Endothelial cell of umbilical vein (primary cell): ENCODE results near the gene CMTM8. TPM values are rescaled to one million over a fixed set of nuclear protein-coding genes. Genes with fewer than 3 reads are reported as not detected.

Source experiments
- BruUV-seq: library from RNA; stranded (reverse); fragments of 400-500 nt; replicated peaks from 2 replicates; lab custom pipeline; 2021; lab: Mats Ljungman, UMichigan
- CTCF ChIA-PET: fragments of 300-600, 350-600 bp; sonication (Branson Sonifier 250); formaldehyde crosslinking; loops from one replicate; lab custom pipeline; 2021; ENCODE audit warnings: antibody characterized with exemption, inconsistent platforms; lab: Charles Lee
- POLR2A ChIA-PET: fragments of 300-600, 350-600 bp; sonication (Branson Sonifier 250); formaldehyde crosslinking; loops from one replicate; lab custom pipeline; 2021; ENCODE audit warnings: antibody characterized with exemption, inconsistent platforms; lab: Charles Lee
- DNase-seq: peaks from one replicate; pipeline ENCODE4 v3.0.0-alpha.2; 2011; ENCODE audit warnings: low read depth, low spot score
- FAIRE-seq: peaks from 2 replicates; lab custom pipeline; 2011; peaks lifted over from hg19 to GRCh38; lab: Jason Lieb, UNC
- H2AFZ ChIP-seq: 2 replicates; pipeline ENCODE4 v1.6.0; 2012; ENCODE audit warnings: low read depth, low read length, control low read depth, inconsistent platforms
- H3K27ac ChIP-seq: 2 replicates; pipeline ENCODE4 v1.5.1; 2011; ENCODE audit warnings: low read depth, mild to moderate bottlenecking, control low read depth, low read length, moderate library complexity; ENCODE audit not compliant: insufficient read depth
- H3K27me3 ChIP-seq, 2 experiments: 2 replicates each; pipeline versions ENCODE4 v1.6.0 to v1.6.1; 2011; ENCODE audit warnings: low read length in 2 of 2, mixed read lengths in 1 of 2; ENCODE audit not compliant: control insufficient read depth in 2 of 2, insufficient read depth in 2 of 2
- H3K36me3 ChIP-seq, 2 experiments: 2 replicates in 1 of 2; 3 replicates in 1 of 2; pipeline ENCODE4 v1.5.1; 2011; ENCODE audit warnings: low read length in 2 of 2, mild to moderate bottlenecking in 1 of 2, moderate library complexity in 1 of 2; ENCODE audit not compliant: control insufficient read depth in 2 of 2, insufficient read depth in 2 of 2; ENCODE audit errors: extremely low read depth in 1 of 2
- H3K4me1 ChIP-seq: 3 replicates; pipeline ENCODE4 v1.5.1; 2011; ENCODE audit warnings: mild to moderate bottlenecking, low read length; ENCODE audit not compliant: control insufficient read depth, insufficient read depth; ENCODE audit errors: extremely low read depth
- H3K4me2 ChIP-seq: 2 replicates; pipeline ENCODE4 v1.6.1; 2011; ENCODE audit warnings: low read length, control low read depth, mixed read lengths; ENCODE audit not compliant: insufficient read depth
- H3K4me3 ChIP-seq, 3 experiments: fragments of 200-600 bp in 1 of 3; sonication (generic), shearing (Covaris generic) in 1 of 3; replicated peaks in 1 of 3; 2 replicates each; pipeline ENCODE4 v1.5.1; 2011 to 2016; ENCODE audit warnings: control low read depth in 3 of 3, low read length in 3 of 3, mild to moderate bottlenecking in 2 of 3, inconsistent platforms in 1 of 3, low read depth in 1 of 3, moderate library complexity in 1 of 3; ENCODE audit not compliant: insufficient read depth in 1 of 3
- H3K79me2 ChIP-seq: 2 replicates; pipeline ENCODE4 v1.6.0; 2012; ENCODE audit warnings: low read length, inconsistent platforms; ENCODE audit not compliant: control insufficient read depth, insufficient read depth
- H3K9ac ChIP-seq: replicated peaks from 2 replicates; pipeline ENCODE3; 2011; ENCODE audit warnings: low read length, control low read depth; ENCODE audit not compliant: insufficient read depth; ENCODE audit errors: extremely low read depth
- H3K9me1 ChIP-seq: replicated peaks from 3 replicates; pipeline ENCODE4 v1.6.0; 2011; ENCODE audit warnings: mild to moderate bottlenecking, low read length; ENCODE audit not compliant: control insufficient read depth, insufficient read depth; ENCODE audit errors: extremely low read depth
- H3K9me3 ChIP-seq: replicated peaks from 2 replicates; pipeline ENCODE4 v1.5.1; 2012; ENCODE audit warnings: low read length, inconsistent platforms; ENCODE audit not compliant: control insufficient read depth, insufficient read depth
- H4K20me1 ChIP-seq: replicated peaks from 2 replicates; pipeline ENCODE3; 2011; ENCODE audit warnings: mild to moderate bottlenecking, low read length; ENCODE audit not compliant: control insufficient read depth, insufficient read depth; ENCODE audit errors: extremely low read depth
- FOS ChIP-seq: IDR thresholded peaks from 2 replicates; pipeline ENCODE4 v1.6.1; 2011; ENCODE audit warnings: mild to moderate bottlenecking, low read length, moderate library complexity, borderline replicate concordance; ENCODE audit not compliant: insufficient read depth
- GATA2 ChIP-seq: IDR thresholded peaks from 2 replicates; pipeline ENCODE4 v1.7.0; 2011; ENCODE audit warnings: low read depth, mild to moderate bottlenecking, moderate library complexity, mixed read lengths, low read length; ENCODE audit not compliant: insufficient read length, insufficient read depth
- JUN ChIP-seq: IDR thresholded peaks from 2 replicates; pipeline ENCODE4 v1.6.1; 2011; ENCODE audit warnings: borderline replicate concordance, low read depth; ENCODE audit not compliant: insufficient read length, insufficient read depth
- MYC ChIP-seq: IDR thresholded peaks from one replicate; pipeline ENCODE4 v1.6.1; 2011; ENCODE audit warnings: mild to moderate bottlenecking, low read depth, low read length
- POLR2A ChIP-seq: IDR thresholded peaks from 2 replicates; pipeline ENCODE4 v1.6.1; 2012; ENCODE audit warnings: low read depth, mild to moderate bottlenecking, control low read depth, low read length
- POLR2AphosphoS5 ChIP-seq: IDR thresholded peaks from 2 replicates; pipeline ENCODE4 v1.6.1; 2012; ENCODE audit warnings: low read depth, mild to moderate bottlenecking, control low read depth, low read length, moderate library complexity; ENCODE audit not compliant: insufficient read depth
- dilution Hi-C: fragments of 300-500 bp; cut with MboI; formaldehyde crosslinking; loops from one replicate; pipeline ENCODE4 v1.15.0; 2019; ENCODE audit warnings: low sequenced_read_pairs; ENCODE audit not compliant: extremely low pct_ligation_motif_present
- intact Hi-C: fragments of 100-400 bp; cut with micrococcal nuclease; formaldehyde crosslinking; loops from one replicate; pipeline ENCODE4 v1.10.0; 2022
- polyA plus RNA-seq, 4 experiments: library from polyadenylated mRNA; depleted of rRNA in 3 of 4; stranded (reverse) in 3 of 4; unstranded in 1 of 4; fragments of >200 nt; gene quantifications; 2 replicates each; pipeline versions ENCODE4 v1.2.1 to v1.2.3, GENCODE V29; 2011 to 2012; ENCODE audit warnings: missing spikeins in 1 of 4
- total RNA-seq: library from RNA; stranded (reverse); gene quantifications from 2 replicates; pipeline ENCODE4 v1.2.3, GENCODE V29; 2021
- TF ChIP-seq, protein P1 (sequence below): IDR thresholded peaks from 2 replicates; pipeline ENCODE4 v1.6.1; 2011; ENCODE audit not compliant: insufficient read depth, insufficient read length
- TF ChIP-seq, protein P2 (sequence below), 2 donors: IDR thresholded peaks; 1 replicate in 1 of 2; 2 replicates in 1 of 2; pipeline ENCODE4 v1.5.1; 2011; ENCODE audit warnings: low read length in 2 of 2, mild to moderate bottlenecking in 2 of 2, moderate library complexity in 2 of 2, control low read depth in 1 of 2, inconsistent platforms in 1 of 2, low read depth in 1 of 2; ENCODE audit not compliant: insufficient read depth in 1 of 2; ENCODE audit errors: extremely low read depth in 1 of 2

CMTM8 gene
- total and polyA plus RNA-seq, 2 donors (not counting 3 experiments of a cell fraction or from before 2014, with no cell fraction given): 7.3 to 11.9 TPM

DNA sequence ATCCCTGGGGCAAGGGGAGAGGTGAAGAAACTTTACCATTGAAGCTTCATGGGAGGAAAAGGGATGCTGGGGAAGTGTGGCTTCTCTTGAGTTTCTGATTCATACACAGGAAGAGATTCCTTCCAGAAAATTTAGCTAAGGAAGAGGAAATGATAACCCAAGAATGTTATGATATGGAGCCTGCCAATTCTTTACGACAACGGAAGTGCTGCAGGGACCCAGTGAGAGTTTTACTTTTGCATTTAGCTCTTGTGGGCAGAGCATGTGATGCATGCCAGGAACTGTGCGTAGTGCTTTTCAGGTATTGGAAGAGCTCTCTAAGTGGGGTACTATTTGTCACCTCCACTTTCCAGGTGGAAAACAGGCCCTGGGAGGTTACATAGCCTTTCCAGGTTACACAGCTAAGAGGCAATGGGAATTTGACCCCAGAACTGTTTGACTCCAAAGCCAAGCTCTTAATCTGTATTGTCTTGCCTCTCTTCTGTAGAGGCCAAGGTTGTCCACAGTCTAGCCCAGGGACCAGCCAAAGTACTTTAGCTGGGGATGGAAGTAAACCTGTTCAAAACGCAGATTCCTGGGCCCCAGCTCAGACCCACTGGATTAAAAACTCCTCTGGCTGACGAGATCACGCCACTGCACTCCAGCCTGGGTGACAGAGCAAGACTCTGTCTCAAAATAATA lies 176.2 kb downstream of the CMTM8 start:
- peak; percentile 90 for FAIRE-seq
- DNase-seq: peak; percentile 94
- no peaks in the 10 kb centered on the region for H3K36me3 ChIP-seq
- POLR2A ChIA-PET: interaction anchor here (0.7 to 0.8 kb wide), 3 partner anchors 10 to 55 kb away, joined by 3 to 4 read pairs (median 3); no protein-coding TSS in a partner anchor
- TSS peak; percentile 65 for BruUV-seq
- peaks cover 60% of the 10 kb centered on the region for H3K79me2 ChIP-seq
- peak overlapping the region; percentile 55 for H3K4me2 ChIP-seq
- intact Hi-C loops (loop anchor here (1.0 kb wide), 2 partner anchors 8 to 13 kb away; no protein-coding TSS in a partner anchor), dilution Hi-C loops (no loop called here)
- H3K9me3 ChIP-seq: no peaks in the 10 kb centered on the region
- H3K9me1 ChIP-seq: no peaks in the 10 kb centered on the region
- H2AFZ ChIP-seq: no peak overlapping the region
- peak overlapping the region; percentile 89 for H3K27ac ChIP-seq
- peak overlapping the region; percentile 46 for H3K9ac ChIP-seq
- no peak overlapping the region for H3K4me3 ChIP-seq
- TF ChIP-seq POLR2A: no peak
- peak; percentile 75 for TF ChIP-seq GATA2
- peak; percentile 90 for TF ChIP-seq POLR2AphosphoS5
- peak; percentile 84 for TF ChIP-seq FOS
- TF ChIP-seq, protein P1, sequence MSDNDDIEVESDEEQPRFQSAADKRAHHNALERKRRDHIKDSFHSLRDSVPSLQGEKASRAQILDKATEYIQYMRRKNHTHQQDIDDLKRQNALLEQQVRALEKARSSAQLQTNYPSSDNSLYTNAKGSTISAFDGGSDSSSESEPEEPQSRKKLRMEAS: peak; percentile 47
- peak; percentile 80 for TF ChIP-seq JUN
- CTCF ChIA-PET: interaction anchor here (0.7 to 3.7 kb wide), 12 partner anchors 8 to 119 kb away, joined by 3 to 50 read pairs (median 4); no protein-coding TSS in a partner anchor
- H3K27me3 ChIP-seq: no peaks in the 10 kb centered on the region
- H4K20me1 ChIP-seq: no peaks in the 10 kb centered on the region
- H3K4me1 ChIP-seq: peaks cover 52% of the 10 kb centered on the region

DNA sequence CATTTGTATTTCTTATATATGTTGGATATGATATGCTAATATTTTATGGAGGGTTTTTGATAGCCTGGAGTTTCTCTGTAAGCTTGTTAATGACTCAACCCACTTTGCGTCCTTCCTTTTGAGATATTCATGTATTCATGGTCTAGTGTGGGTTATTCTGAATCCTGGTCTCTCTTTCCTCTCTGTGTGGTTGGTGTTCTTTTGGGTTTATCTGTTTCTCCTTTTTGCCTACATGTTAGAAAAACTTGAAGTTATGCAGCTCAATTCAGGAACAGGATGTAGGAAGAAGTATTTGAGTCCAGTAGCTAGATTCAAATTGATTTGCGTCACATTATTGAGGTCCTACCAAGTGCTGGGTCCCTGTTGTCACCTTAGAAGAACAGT lies 181.3 kb downstream of the CMTM8 start:
- H4K20me1 ChIP-seq: no peaks in the 10 kb centered on the region
- peak overlapping the region; percentile 58 for H3K4me2 ChIP-seq
- peaks cover 63% of the 10 kb centered on the region for H3K4me1 ChIP-seq
- dilution Hi-C loops (no loop called here), intact Hi-C loops (loop anchor here (1.0 kb wide), 1 partner anchor 48 kb away; no protein-coding TSS in a partner anchor)
- H3K27me3 ChIP-seq: no peaks in the 10 kb centered on the region
- ChIA-PET POLR2A (no interaction called here), CTCF (interaction anchor here (1.0 to 4.8 kb wide), 4 partner anchors 10 to 50 kb away, joined by 4 to 56 read pairs (median 6); no protein-coding TSS in a partner anchor)
- peaks cover 78% of the 10 kb centered on the region for H3K79me2 ChIP-seq
- peak overlapping the region; percentile 57 for H3K9ac ChIP-seq
- H3K4me3 ChIP-seq: no peak overlapping the region
- no peaks in the 10 kb centered on the region for H3K9me3 ChIP-seq
- no peaks in the 10 kb centered on the region for H3K36me3 ChIP-seq
- TF ChIP-seq, protein P2, sequence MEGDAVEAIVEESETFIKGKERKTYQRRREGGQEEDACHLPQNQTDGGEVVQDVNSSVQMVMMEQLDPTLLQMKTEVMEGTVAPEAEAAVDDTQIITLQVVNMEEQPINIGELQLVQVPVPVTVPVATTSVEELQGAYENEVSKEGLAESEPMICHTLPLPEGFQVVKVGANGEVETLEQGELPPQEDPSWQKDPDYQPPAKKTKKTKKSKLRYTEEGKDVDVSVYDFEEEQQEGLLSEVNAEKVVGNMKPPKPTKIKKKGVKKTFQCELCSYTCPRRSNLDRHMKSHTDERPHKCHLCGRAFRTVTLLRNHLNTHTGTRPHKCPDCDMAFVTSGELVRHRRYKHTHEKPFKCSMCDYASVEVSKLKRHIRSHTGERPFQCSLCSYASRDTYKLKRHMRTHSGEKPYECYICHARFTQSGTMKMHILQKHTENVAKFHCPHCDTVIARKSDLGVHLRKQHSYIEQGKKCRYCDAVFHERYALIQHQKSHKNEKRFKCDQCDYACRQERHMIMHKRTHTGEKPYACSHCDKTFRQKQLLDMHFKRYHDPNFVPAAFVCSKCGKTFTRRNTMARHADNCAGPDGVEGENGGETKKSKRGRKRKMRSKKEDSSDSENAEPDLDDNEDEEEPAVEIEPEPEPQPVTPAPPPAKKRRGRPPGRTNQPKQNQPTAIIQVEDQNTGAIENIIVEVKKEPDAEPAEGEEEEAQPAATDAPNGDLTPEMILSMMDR (IDR thresholded peaks at IDR 0.05; ENCODE audit: extremely low read depth in 1 of 2, insufficient read depth in 1 of 2, low read depth in 1 of 2, low read length in 2 of 2): no peak
- TF ChIP-seq MYC (no peak), FOS (peak; percentile 30)
- no peaks in the 10 kb centered on the region for H3K9me1 ChIP-seq
- no peak for DNase-seq
- peak overlapping the region; percentile 92 for H3K27ac ChIP-seq
- BruUV-seq: TSS peak; percentile 73
- no peak overlapping the region for H2AFZ ChIP-seq
- FAIRE-seq: no peak
